Upper lobe of left lung (tissue), 6 donors: ENCODE data around the gene CLEC20A. TPM values are rescaled to one million over a fixed set of nuclear protein-coding genes. Genes with fewer than 3 reads are reported as not detected.
A peak's percentile ranks its signal among the peaks of the same experiment; 100 is the strongest.

ENCODE experiments used
- ATAC-seq, 2 donors: fragments of 200-7000 bp; cut with Tn5 transposase; one replicate each; pipeline ENCODE4 v1.9.1; 2022; ENCODE audit warnings: mild to moderate bottlenecking in 2 of 2, moderate library complexity in 2 of 2; ENCODE audit not compliant: low FRiP score in 2 of 2
- DNase-seq, 2 donors: peaks; one replicate each; pipeline ENCODE4 v3.0.0-alpha.2; 2019 to 2020
- H3K27ac ChIP-seq, 4 donors: fragments of 200-600 bp; sonication (generic); one replicate each; pipeline ENCODE4 v1.5.1; 2016 to 2019
- H3K27me3 ChIP-seq, 4 donors: fragments of 200-600 bp; sonication (generic); one replicate each; pipeline ENCODE4 v1.5.1; 2017 to 2019
- H3K36me3 ChIP-seq, 4 donors: fragments of 200-600 bp; sonication (generic); one replicate each; pipeline ENCODE4 v1.5.1; 2016 to 2019
- H3K4me1 ChIP-seq, 4 donors: fragments of 200-600 bp; sonication (generic); one replicate each; pipeline ENCODE4 v1.5.1; 2018 to 2019
- H3K4me3 ChIP-seq, 4 donors: fragments of 200-600 bp; sonication (generic); one replicate each; pipeline ENCODE4 v1.5.1; 2017 to 2019; ENCODE audit warnings: mild to moderate bottlenecking in 2 of 4, moderate library complexity in 1 of 4
- H3K9me3 ChIP-seq, 4 donors: fragments of 200-600 bp; sonication (generic); one replicate each; pipeline ENCODE4 v1.5.1; 2018 to 2019
- EP300 ChIP-seq, 4 donors: sonication (generic); formaldehyde crosslinking; IDR thresholded peaks; one replicate each; pipeline ENCODE4 v1.5.1; 2017; ENCODE audit warnings: antibody characterized with exemption in 4 of 4, control low read depth in 2 of 4
- POLR2A ChIP-seq, 4 donors: fragments of 450-650 bp; IDR thresholded peaks; one replicate each; pipeline ENCODE4 v1.5.1; 2016 to 2017; ENCODE audit warnings: antibody characterized with exemption in 4 of 4, mild to moderate bottlenecking in 2 of 4
- POLR2AphosphoS5 ChIP-seq, 2 donors: sonication (generic); formaldehyde crosslinking; IDR thresholded peaks; one replicate each; pipeline ENCODE4 v1.5.1; 2017; ENCODE audit warnings: antibody characterized with exemption in 2 of 2
- WGBS, 2 donors: methylation state at CpG; one replicate each; pipeline ENCODE4 v1.1.5; 2017 to 2018; 5-methylcytosine and 5-hydroxymethylcytosine counted together
- total RNA-seq, 6 donors: library from RNA; depleted of rRNA in 4 of 6; stranded (reverse); fragments of >200 nt in 4 of 6; gene quantifications; one replicate each; pipeline versions ENCODE4 v1.1.0 to v1.2.1, GENCODE V29; 2016 to 2021
- TF ChIP-seq, protein P1 (sequence below), 6 experiments: fragments of 450-650 bp in 4 of 6; fragments of 200-600 bp in 2 of 6; sonication (generic) in 2 of 6; IDR thresholded peaks; one replicate each; pipeline ENCODE4 v1.5.1; 2016 to 2019; ENCODE audit warnings: antibody characterized with exemption in 6 of 6
- donor health status: DM: no; HTN: no; CAD: no; lungs with moderate emphysema.
- donor health status: DM: no; HTN: yes; CAD: no; lungs with severe emphysema.

The CLEC20A gene
- total RNA-seq, 6 donors from 2014 or later = not detected

DNA sequence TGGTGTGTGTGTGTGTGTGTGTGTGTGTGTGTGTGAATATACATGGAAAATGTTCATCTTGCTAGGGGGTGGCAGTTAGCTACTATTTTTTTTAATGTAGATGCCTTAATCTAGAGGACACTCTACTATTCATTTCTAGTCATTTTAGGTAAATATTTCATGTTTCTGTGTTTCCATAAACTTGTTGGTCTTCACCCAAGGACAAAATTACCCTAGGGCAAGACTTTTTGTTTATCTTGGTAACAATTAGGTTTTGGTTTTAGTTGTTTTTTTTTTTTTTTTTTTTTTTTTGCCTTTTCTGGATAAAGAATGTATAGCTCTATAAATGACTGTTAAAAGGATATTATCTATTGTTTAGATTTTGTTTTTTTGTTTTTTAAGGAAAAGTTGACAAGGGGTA is 32.2 kb downstream of the CLEC20A start:
- TF ChIP-seq, protein P1, sequence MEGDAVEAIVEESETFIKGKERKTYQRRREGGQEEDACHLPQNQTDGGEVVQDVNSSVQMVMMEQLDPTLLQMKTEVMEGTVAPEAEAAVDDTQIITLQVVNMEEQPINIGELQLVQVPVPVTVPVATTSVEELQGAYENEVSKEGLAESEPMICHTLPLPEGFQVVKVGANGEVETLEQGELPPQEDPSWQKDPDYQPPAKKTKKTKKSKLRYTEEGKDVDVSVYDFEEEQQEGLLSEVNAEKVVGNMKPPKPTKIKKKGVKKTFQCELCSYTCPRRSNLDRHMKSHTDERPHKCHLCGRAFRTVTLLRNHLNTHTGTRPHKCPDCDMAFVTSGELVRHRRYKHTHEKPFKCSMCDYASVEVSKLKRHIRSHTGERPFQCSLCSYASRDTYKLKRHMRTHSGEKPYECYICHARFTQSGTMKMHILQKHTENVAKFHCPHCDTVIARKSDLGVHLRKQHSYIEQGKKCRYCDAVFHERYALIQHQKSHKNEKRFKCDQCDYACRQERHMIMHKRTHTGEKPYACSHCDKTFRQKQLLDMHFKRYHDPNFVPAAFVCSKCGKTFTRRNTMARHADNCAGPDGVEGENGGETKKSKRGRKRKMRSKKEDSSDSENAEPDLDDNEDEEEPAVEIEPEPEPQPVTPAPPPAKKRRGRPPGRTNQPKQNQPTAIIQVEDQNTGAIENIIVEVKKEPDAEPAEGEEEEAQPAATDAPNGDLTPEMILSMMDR (IDR thresholded peaks at IDR 0.05) = no peak
- no peak for TF ChIP-seq EP300 (IDR thresholded peaks at IDR 0.05)
- no peak for TF ChIP-seq POLR2AphosphoS5 (IDR thresholded peaks at IDR 0.05)
- TF ChIP-seq POLR2A (IDR thresholded peaks at IDR 0.05) = no peak
- Histone ChIP-seq H3K9me3 (no peaks in the 10 kb centered on the region), H3K27ac (no peak overlapping the region), H3K4me3 (no peak overlapping the region), H3K4me1 (no peaks in the 10 kb centered on the region), H3K27me3 (no peaks in the 10 kb centered on the region), H3K36me3 (peaks cover 0 to 38% (median 17%) of the 10 kb centered on the region in 4 donors)
- no peak for DNase-seq
- ATAC-seq = no peak

DNA sequence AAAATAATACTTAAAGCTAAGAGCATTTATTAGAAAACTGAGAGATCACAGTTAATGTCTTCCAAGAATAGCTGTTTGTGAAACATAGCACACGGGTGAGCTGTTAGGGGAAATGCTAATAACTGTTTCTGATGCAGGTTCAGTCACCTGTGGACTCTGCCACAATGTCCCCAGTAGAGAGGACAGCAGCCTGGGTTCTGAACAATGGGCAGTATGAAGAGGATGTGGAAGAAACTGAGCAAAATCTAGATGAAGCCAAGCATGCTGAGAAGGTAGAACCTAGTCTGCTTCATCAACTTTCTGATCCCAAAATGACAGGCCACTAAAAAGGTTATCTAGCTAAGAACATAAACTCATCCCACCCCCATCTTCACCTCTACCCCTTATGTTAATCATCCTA is 32.6 kb downstream of the CLEC20A start:
- Histone ChIP-seq H3K27ac (no peak overlapping the region), H3K4me3 (no peak overlapping the region), H3K9me3 (no peaks in the 10 kb centered on the region), H3K36me3 (peaks cover 0 to 38% (median 15%) of the 10 kb centered on the region in 4 donors), H3K4me1 (no peaks in the 10 kb centered on the region), H3K27me3 (no peaks in the 10 kb centered on the region)
- no peak for ATAC-seq
- DNase-seq = no peak
- WGBS, 2 donors = 65 to 93% methylated on average over 1 of the region's 1 CpG
- TF ChIP-seq POLR2A (IDR thresholded peaks at IDR 0.05) = no peak
- TF ChIP-seq, protein P1 (IDR thresholded peaks at IDR 0.05) = no peak
- no peak for TF ChIP-seq POLR2AphosphoS5 (IDR thresholded peaks at IDR 0.05)
- TF ChIP-seq EP300 (IDR thresholded peaks at IDR 0.05) = no peak

DNA sequence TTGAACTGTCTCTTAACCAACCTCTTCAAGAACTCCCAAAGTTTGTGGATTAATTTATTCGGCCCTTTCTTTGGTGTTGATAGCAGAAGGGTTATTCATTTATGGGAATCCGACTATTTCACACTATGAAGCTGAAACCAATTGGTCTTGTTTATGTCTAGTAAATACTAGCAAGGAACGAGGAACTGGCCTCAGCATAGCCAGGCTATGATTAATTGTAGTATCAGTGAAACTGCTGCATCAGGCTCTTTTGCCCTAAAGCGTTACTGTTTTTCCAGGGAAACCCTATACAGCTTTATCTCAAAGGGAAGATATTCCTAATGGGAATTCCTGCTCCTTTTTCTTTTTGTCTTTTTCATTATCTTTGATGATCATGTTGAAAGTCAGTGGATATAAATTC is 35.1 kb downstream of the CLEC20A start:
- H3K4me1 ChIP-seq = no peaks in the 10 kb centered on the region
- WGBS, 2 donors = 88 to 91% methylated on average over 4 of the region's 4 CpGs
- H3K4me3 ChIP-seq = no peak overlapping the region
- TF ChIP-seq, protein P1 (IDR thresholded peaks at IDR 0.05) = no peak
- no peak for TF ChIP-seq POLR2AphosphoS5 (IDR thresholded peaks at IDR 0.05)
- no peak for TF ChIP-seq EP300 (IDR thresholded peaks at IDR 0.05)
- H3K9me3 ChIP-seq = no peaks in the 10 kb centered on the region
- H3K27ac ChIP-seq = no peak overlapping the region
- H3K27me3 ChIP-seq = no peaks in the 10 kb centered on the region
- ATAC-seq (no peak), DNase-seq (no peak)
- peaks cover 0 to 39% (median 15%) of the 10 kb centered on the region in 4 donors for H3K36me3 ChIP-seq

DNA sequence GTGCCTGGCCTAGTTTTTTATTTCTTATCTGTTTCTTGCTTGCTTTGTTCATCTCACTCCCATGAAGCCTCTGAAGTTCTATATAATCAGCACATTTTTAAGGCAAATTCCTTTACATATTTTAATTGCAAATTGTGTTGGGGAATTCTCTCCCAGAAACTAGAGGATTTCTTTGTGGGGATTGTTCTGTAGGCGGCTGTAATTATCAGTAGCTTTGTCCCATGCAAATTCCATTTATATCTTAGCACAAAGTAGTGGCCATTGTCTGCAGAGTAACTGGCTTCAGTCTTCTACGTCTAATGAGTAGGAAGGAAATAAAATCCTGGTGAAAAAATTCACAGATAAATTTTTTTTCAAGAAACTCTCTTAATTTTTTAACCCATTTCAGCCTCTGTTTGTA is 35.7 kb downstream of the CLEC20A start:
- H3K27me3 ChIP-seq = no peaks in the 10 kb centered on the region
- no peak for ATAC-seq
- no peaks in the 10 kb centered on the region for H3K4me1 ChIP-seq
- TF ChIP-seq, protein P1 (IDR thresholded peaks at IDR 0.05) = no peak
- TF ChIP-seq POLR2AphosphoS5 (IDR thresholded peaks at IDR 0.05) = no peak
- no peak overlapping the region for H3K4me3 ChIP-seq
- WGBS, 2 donors = 87 to 88% methylated on average over 2 of the region's 2 CpGs
- no peaks in the 10 kb centered on the region for H3K9me3 ChIP-seq
- no peak for DNase-seq
- H3K36me3 ChIP-seq = peaks cover 0 to 39% (median 13%) of the 10 kb centered on the region in 4 donors
- no peak overlapping the region for H3K27ac ChIP-seq

DNA sequence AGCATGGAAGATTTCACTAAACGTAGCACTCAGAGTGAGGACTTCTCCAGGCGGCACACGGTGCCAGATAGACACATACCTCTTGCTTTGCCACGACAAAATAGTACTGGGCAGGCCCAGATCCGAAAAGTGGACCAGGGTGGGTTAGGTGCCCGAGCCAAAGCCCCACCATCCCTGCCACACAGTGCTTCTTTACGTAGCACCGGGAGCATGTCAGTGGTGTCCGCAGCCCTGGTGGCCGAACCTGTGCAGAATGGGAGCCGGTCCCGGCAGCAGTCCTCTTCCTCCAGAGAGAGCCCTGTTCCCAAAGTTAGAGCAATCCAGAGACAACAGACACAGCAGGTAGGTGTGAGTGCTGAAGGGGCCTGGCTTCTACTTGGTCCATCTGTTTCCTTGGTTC is 38.6 kb downstream of the CLEC20A start:
- H3K4me3 ChIP-seq = no peak overlapping the region
- peak in 1 of 2 donors; percentile 30 for ATAC-seq
- peak in 1 of 2 donors; percentile 46 for DNase-seq
- no peaks in the 10 kb centered on the region for H3K27me3 ChIP-seq
- 96 to 100% methylated on average over 6 to 12 of the region's 12 CpGs for WGBS, 2 donors
- no peaks in the 10 kb centered on the region for H3K9me3 ChIP-seq
- TF ChIP-seq, protein P1 (IDR thresholded peaks at IDR 0.05) = no peak
- no peak for TF ChIP-seq POLR2A (IDR thresholded peaks at IDR 0.05)
- TF ChIP-seq EP300 (IDR thresholded peaks at IDR 0.05) = no peak
- no peak for TF ChIP-seq POLR2AphosphoS5 (IDR thresholded peaks at IDR 0.05)
- H3K4me1 ChIP-seq = no peaks in the 10 kb centered on the region
- no peak overlapping the region for H3K27ac ChIP-seq
- H3K36me3 ChIP-seq = peaks cover 0 to 38% (median 9%) of the 10 kb centered on the region in 4 donors
